Measurements from ENCODE around the gene VWA1. TPM values are rescaled to one million over a fixed set of nuclear protein-coding genes. Genes with fewer than 3 reads are reported as not detected.
"Not testable (repeated sequence)": the region's sequence is repeated elsewhere in the genome, so short reads cannot be mapped to it uniquely, and the experiment has no call there.

The VWA1 gene
- total RNA-seq, 3 donors from 2014 or later: 13.0 to 44.8 (median 35.7) TPM

DNA sequence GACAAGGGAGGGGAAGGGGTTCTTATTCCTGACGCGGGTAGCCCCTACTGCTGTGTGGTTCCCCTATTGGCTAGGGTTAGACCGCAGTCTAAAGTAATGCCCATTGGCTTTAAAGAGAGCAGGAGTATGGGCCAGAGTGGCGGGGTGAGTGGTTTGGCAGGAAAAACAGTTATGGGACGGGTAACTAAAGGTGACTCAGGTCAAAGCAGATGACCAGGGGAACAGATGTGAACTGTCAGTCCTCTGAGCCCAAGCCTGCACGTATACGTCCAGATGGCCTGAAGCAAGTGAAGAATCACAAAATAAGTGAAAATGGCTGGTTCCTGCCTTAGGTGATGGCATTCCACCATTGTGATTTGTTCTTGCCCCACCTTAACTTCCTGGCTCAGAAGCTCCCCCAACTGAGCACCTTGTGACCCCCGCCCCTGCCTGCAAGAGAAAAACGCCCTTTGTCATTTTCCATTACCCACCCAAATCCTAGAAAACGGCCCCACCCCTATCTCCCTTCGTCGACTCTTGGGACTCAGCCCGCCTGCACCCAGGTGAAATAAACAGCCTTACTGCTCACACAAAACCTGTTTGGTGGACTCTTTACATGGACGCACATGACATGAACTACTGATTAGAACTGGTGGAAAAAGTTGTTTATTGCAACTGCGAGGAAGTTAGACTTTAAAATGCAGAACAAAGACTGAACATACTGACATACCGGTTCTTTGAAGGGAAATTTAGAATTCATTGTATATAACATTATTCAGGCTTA, 35.3 kb downstream of the VWA1 start:
- Histone ChIP-seq H3K9me3 (no peaks in the 10 kb centered on the region), H3K4me1 (peaks cover 0 to 4% of the 10 kb centered on the region in 2 donors), H3K4me3 (peak overlapping the region; percentile 58 to 85 (median 77)), H3K27me3 (no peaks in the 10 kb centered on the region), H3K27ac (peak overlapping the region; percentile 85 to 87), H3K36me3 (no peaks in the 10 kb centered on the region)
- intact Hi-C loops (cut with DNase I; ENCODE audit: low total_unique reads): no loop called here
- TF ChIP-seq POLR2A (IDR thresholded peaks at IDR 0.05) (no peak), POLR2AphosphoS5 (IDR thresholded peaks at IDR 0.05) (no peak)
- TF ChIP-seq, protein P1, sequence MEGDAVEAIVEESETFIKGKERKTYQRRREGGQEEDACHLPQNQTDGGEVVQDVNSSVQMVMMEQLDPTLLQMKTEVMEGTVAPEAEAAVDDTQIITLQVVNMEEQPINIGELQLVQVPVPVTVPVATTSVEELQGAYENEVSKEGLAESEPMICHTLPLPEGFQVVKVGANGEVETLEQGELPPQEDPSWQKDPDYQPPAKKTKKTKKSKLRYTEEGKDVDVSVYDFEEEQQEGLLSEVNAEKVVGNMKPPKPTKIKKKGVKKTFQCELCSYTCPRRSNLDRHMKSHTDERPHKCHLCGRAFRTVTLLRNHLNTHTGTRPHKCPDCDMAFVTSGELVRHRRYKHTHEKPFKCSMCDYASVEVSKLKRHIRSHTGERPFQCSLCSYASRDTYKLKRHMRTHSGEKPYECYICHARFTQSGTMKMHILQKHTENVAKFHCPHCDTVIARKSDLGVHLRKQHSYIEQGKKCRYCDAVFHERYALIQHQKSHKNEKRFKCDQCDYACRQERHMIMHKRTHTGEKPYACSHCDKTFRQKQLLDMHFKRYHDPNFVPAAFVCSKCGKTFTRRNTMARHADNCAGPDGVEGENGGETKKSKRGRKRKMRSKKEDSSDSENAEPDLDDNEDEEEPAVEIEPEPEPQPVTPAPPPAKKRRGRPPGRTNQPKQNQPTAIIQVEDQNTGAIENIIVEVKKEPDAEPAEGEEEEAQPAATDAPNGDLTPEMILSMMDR (IDR thresholded peaks at IDR 0.05): no peak
- no peak for DNase-seq (ENCODE audit: low spot score in 2 of 2)

- Histone ChIP-seq H3K27ac (peak within 1 kb of the TSS; percentile 85 to 87), H3K4me3 (peak within 1 kb of the TSS; percentile 58 to 85 (median 77)), H3K27me3 (no peaks in the 10 kb centered on the region), H3K9me3 (no peaks in the 10 kb centered on the region), H3K36me3 (no peaks in the 10 kb centered on the region), H3K4me1 (peaks cover 0 to 4% of the 10 kb centered on the region in 2 donors)
- DNase-seq (ENCODE audit: low spot score in 2 of 2): peak; percentile 90 to 92
- TF ChIP-seq POLR2A (IDR thresholded peaks at IDR 0.05) (no peak), POLR2AphosphoS5 (IDR thresholded peaks at IDR 0.05) (peak; percentile 60 to 87 (median 85))
- intact Hi-C loops (cut with DNase I; ENCODE audit: low total_unique reads): no loop called here
These were observed 36.0 kb downstream of the VWA1 start, which contains the start of gene ATAD3B for GRCh38 chr1:1471389-1472052. Gene ATAD3B (plus strand): TSS chr1:1471765. CDS start chr1:1471885, 120 bp downstream.

DNA sequence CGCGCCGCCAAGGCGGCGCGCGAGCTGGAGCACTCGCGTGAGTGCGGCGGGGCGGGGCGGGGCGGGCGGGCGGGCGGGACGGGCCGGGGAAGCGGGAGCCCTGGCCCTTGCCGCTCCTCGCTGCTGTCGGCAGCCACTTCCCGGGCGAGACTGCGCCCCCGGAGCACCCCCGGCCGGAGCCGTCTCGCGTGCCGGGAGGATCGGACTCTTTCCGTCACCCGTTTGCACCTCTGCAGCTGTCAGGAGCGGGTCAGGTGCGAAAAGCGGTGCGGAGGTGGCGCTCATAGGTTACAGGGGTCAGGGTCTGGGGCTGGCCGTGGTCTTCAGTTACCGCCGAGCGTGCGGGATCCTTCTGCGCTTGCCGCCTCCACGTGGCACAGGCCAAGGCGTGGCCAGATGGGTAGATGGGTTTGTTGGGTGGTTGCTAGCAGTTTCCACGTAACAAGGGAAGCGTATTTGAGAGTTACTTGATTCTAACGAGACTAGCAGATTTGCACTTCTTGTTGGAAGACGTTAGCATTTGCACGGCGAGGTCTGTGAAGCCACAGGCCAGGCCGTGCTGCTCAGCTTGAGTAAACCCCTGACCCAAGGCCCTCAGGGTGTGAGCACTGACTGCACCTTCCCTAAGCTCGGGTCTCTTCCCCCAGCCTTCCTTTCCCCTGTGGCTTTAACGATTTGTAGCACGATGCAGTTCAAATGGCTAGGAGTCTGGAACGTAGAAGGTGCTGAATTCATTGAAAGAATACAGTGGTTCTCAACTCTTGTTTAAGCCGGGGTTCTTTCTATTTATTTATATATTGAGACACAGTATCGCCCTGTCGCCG, 36.8 kb downstream of the VWA1 start:
- H3K36me3 ChIP-seq; H3K9me3 ChIP-seq; intact Hi-C loops (cut with DNase I; ENCODE audit: low total_unique reads); DNase-seq (ENCODE audit: low spot score in 2 of 2); H3K27me3 ChIP-seq; H3K4me1 ChIP-seq: not testable (repeated sequence)
- Histone ChIP-seq H3K4me3 (peak overlapping the region; percentile 58 to 85 (median 77)), H3K27ac (peak overlapping the region in 1 of 2 donors; percentile 85)

- H3K4me3 ChIP-seq; H3K27ac ChIP-seq; H3K4me1 ChIP-seq; H3K36me3 ChIP-seq; intact Hi-C loops (cut with DNase I; ENCODE audit: low total_unique reads); H3K9me3 ChIP-seq; H3K27me3 ChIP-seq; DNase-seq (ENCODE audit: low spot score in 2 of 2): not testable (repeated sequence)
These were observed 40.5 kb downstream of the VWA1 start for GRCh38 chr1:1476011-1476410.

GRCh38 chr1:1477206-1477605, 41.7 kb downstream of the VWA1 start:
- H3K4me1 ChIP-seq: peaks cover 0 to 4% of the 10 kb centered on the region in 2 donors
- H3K4me3 ChIP-seq: no peak overlapping the region
- H3K9me3 ChIP-seq: no peaks in the 10 kb centered on the region
- H3K27ac ChIP-seq: no peak overlapping the region
- H3K36me3 ChIP-seq: no peaks in the 10 kb centered on the region
- TF ChIP-seq POLR2A (IDR thresholded peaks at IDR 0.05): no peak
- TF ChIP-seq, protein P1 (IDR thresholded peaks at IDR 0.05): no peak
- no peak for TF ChIP-seq POLR2AphosphoS5 (IDR thresholded peaks at IDR 0.05)
- no peak for DNase-seq (ENCODE audit: low spot score in 2 of 2)
- intact Hi-C loops (cut with DNase I; ENCODE audit: low total_unique reads): no loop called here
- no peaks in the 10 kb centered on the region for H3K27me3 ChIP-seq

- H3K4me1 ChIP-seq: no peaks in the 10 kb centered on the region
- H3K27me3 ChIP-seq: no peaks in the 10 kb centered on the region
- no peak overlapping the region for H3K4me3 ChIP-seq
- H3K36me3 ChIP-seq: no peaks in the 10 kb centered on the region
- TF ChIP-seq, protein P1 (IDR thresholded peaks at IDR 0.05): no peak
- TF ChIP-seq POLR2AphosphoS5 (IDR thresholded peaks at IDR 0.05) (no peak), POLR2A (IDR thresholded peaks at IDR 0.05) (no peak)
- H3K27ac ChIP-seq: no peak overlapping the region
- DNase-seq (ENCODE audit: low spot score in 2 of 2): no peak
- intact Hi-C loops (cut with DNase I; ENCODE audit: low total_unique reads): loop anchor here (10.0 kb wide), 1 partner anchor 455 kb away; the partner anchor contains the start of gene AGRN
- H3K9me3 ChIP-seq: no peaks in the 10 kb centered on the region
These were observed 44.3 kb downstream of the VWA1 start for GRCh38 chr1:1479547-1480487.

DNA sequence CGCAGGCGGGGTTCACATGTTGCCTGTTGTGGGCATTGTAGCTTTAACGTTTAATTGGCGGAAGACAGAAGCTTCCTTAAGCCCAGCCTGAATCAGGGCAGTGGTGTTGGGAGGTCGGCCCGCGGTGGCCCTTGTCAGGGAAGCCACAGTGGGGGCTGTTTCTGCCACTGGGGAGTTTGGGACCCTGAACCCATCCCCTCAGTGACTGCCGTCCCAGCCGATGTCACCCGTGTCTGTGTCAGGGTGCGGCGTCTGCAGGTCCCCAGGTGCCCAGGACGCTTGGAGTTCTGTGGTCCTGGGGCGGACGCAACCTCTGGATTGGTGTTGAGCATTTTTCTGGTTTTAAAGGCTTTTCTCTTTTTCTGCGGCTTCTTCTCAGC, 45.0 kb downstream of the VWA1 start:
- H3K27ac ChIP-seq; DNase-seq (ENCODE audit: low spot score in 2 of 2); H3K27me3 ChIP-seq; H3K4me1 ChIP-seq; H3K9me3 ChIP-seq; H3K36me3 ChIP-seq; H3K4me3 ChIP-seq: not testable (repeated sequence)
- intact Hi-C loops (cut with DNase I; ENCODE audit: low total_unique reads): loop anchor here (10.0 kb wide), 1 partner anchor 456 kb away; the partner anchor contains the start of gene AGRN

GRCh38 chr1:1481811-1482210, 46.3 kb downstream of the VWA1 start:
- DNase-seq (ENCODE audit: low spot score in 2 of 2); H3K4me1 ChIP-seq; H3K9me3 ChIP-seq; H3K36me3 ChIP-seq; H3K27me3 ChIP-seq; H3K4me3 ChIP-seq; H3K27ac ChIP-seq: not testable (repeated sequence)
- intact Hi-C loops (cut with DNase I; ENCODE audit: low total_unique reads): loop anchor here (10.0 kb wide), 1 partner anchor 457 kb away; the partner anchor contains the start of gene AGRN

Data from breast epithelium (tissue), 4 donors.